GM11168 (cell line): ENCODE measurements around the gene IL1RL1.

Experiments used
- in situ Hi-C: fragments of 300-500 bp; cut with MboI; formaldehyde crosslinking; loops from one replicate; pipeline ENCODE4 v1.12.0; 2022; ENCODE audit warnings: low sequenced_read_pairs; ENCODE audit not compliant: unreplicated experiment

IL1RL1 gene

GRCh38 chr2:102361632-102362241 lies 50.4 kb downstream of the IL1RL1 start:
- in situ Hi-C loops = loop anchor here (5.0 kb wide), 1 partner anchor 76 kb away; no protein-coding TSS in a partner anchor

- in situ Hi-C loops = no loop called here
Measured at GRCh38 chr2:102365763-102366162, 54.4 kb downstream of the IL1RL1 start.

- in situ Hi-C loops = no loop called here
Measured at GRCh38 chr2:102366406-102367112, 55.2 kb downstream of the IL1RL1 start.

- in situ Hi-C loops = no loop called here
Measured at GRCh38 chr2:102367331-102367971, 56.1 kb downstream of the IL1RL1 start.

- in situ Hi-C loops = no loop called here
Measured at GRCh38 chr2:102368461-102369109, 57.2 kb downstream of the IL1RL1 start.

DNA sequence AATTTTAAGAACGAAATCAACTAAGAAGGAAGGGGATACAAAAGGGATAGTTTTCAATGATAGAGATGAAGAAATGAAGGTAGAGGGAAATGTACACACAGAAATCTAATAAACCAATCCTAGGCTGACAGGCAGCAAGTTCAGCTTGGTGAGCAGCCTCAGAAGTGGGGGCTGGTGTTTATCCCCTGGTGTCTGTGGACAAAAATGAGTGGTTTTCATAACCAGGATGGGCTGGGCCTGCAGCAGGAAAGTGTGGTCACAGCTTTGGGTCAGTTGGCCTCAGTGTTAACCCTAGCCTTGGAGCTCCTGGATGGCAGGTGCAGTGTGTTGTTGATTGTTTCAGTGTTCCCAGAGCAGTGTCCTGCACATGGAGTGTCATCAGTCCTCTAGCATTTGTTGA lies 58.5 kb downstream of the IL1RL1 start:
- in situ Hi-C loops = no loop called here

- in situ Hi-C loops = no loop called here
Measured at GRCh38 chr2:102376052-102376591, 64.8 kb downstream of the IL1RL1 start.

- in situ Hi-C loops = no loop called here
Measured at GRCh38 chr2:102383722-102384121, 72.4 kb downstream of the IL1RL1 start.

DNA sequence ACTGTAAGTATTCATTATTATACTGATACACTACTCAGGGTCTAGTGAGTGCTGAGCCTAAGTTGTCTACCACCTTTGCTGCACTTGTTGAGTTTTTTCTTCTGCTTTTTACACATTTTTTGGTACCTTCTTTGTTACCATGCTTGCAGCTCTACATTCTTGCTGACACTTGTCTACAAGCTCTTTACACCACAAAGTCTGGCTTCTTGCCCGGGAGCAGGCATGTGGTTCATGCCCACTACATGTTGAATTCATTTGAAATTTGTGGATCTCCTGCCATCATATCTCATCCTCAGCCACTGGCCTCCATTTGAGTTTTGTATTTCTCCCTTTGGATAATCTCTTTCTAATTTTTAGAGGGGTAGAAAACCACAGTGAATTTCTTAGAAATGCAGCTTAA lies 74.2 kb downstream of the IL1RL1 start:
- in situ Hi-C loops = no loop called here

DNA sequence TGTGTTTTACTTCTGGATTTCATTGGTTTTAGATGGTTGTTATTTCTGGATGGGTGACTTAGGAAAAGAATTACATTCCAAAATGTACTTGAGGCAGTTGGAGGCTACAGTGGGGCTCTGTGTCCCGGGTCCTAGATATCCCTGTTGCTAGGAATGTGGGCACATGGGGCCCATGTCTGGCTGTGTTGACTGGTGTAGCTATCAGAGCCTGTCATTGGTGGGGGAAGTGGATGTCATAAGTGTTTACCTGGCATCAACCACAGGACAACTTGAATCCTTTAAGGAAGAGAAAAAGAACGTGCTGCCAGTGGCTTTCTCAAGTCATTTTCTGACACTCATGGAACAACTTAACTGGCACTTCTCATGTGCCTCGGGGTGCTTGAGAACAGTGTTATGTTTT lies 74.6 kb downstream of the IL1RL1 start:
- in situ Hi-C loops = no loop called here

GRCh38 chr2:102386867-102387541 lies 75.6 kb downstream of the IL1RL1 start:
- in situ Hi-C loops = no loop called here

DNA sequence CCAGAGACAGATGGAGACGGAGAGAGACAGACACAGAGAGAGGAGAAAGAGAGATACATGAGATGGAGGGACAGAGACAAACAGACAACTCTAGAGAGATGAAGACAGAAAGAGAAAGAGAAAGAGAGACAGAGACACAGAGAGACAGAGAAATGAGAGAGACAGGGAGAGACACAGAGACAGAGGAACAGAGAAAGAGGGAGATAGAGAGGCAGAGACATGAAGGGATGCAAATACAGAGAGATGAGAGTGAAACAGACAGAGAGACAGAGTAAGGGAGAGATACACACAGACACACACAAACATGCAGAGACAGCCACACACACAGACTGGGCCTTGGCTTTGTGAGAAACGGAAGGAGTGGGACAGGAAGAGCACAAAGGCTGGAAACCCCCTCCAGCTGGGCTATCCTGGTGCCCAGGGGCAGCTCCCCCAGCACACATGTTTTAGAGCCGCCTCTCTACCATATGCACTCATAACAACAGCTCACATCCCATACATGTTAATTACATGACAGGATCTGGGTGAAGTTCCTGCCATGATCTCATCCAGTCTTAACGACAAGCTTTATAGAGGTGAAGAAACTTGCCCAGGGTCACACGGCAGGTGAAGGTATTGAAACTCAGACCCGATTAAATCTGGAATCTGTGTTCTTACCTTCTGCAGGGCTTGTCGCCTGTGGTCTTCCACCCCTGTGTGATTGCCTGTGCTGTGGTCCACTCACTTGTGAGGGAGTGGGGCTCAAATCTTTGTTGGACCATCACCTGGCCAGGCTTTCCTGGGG lies 76.6 kb downstream of the IL1RL1 start:
- in situ Hi-C loops = no loop called here

- in situ Hi-C loops = no loop called here
Measured at GRCh38 chr2:102391565-102391964, 80.2 kb downstream of the IL1RL1 start.

DNA sequence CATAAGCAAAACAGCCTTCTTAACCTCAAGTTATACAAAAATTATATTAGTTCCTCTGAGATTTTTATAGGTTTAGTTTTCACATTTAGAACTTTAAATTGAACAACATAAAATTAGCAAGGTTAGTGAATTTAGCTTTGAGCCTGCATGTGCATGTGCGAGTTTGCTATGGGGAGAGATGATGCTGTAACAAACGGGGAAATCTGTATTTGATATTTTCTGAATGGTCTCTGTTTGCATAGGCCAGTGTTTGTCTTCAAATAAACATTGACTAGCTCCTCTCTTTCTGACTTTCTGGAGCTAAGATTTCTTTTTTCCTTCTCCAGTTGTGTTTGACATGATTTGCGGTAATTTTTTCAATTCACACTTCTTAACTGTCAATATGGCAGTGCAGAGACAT lies 80.7 kb downstream of the IL1RL1 start:
- in situ Hi-C loops = no loop called here

- in situ Hi-C loops = no loop called here
Measured at GRCh38 chr2:102392942-102393341, 81.6 kb downstream of the IL1RL1 start.

- in situ Hi-C loops = no loop called here
Measured at GRCh38 chr2:102396012-102396411, 84.6 kb downstream of the IL1RL1 start.

DNA sequence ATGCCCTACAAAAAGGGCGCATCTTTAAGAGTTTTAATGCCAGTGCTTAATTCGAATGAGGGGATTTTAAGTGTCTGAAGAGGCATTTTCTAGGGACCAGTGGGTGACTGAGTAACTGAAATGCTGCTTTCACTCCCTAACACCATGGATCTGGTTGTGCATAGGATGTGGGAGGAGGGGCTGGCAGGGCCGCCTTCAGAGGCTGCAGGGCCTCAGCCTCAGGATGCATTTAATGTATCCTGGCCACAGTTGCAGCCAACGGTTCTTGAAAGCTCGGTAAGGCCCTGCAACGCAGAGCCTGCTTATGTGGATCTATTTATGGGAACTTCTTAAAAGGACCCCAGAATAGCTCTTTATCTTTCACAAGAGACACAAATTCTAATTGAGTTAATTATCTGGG lies 85.8 kb downstream of the IL1RL1 start:
- in situ Hi-C loops = no loop called here

- in situ Hi-C loops = no loop called here
Measured at GRCh38 chr2:102399499-102400141, 88.3 kb downstream of the IL1RL1 start.

DNA sequence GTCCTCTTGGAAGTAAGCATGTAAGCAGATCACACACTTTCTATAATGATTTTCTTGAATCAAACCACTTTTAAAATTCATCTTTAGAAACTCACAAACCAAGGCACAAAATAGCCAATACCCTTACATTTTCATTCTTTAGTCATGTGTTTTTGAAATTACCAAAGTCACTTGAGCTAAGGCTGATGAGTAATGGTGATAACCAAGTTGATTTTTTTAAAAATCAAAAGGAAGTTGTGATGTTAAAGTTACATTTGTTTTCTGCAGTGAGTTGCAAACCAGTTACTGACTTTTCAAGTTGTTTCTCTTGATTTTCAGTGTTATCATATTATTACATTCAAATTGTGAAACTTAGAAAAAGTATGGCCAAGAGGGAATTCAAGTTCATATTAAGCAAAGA lies 90.1 kb downstream of the IL1RL1 start:
- in situ Hi-C loops = no loop called here
